Myocyte (in vitro differentiated cells): ENCODE data around the gene BCL2A1. TPM values are rescaled to one million over a fixed set of nuclear protein-coding genes. Genes with fewer than 3 reads are reported as not detected.
A peak's percentile ranks its signal among the peaks of the same experiment; 100 is the strongest.
"Not testable (repeated sequence)": the region's sequence is repeated elsewhere in the genome, so short reads cannot be mapped to it uniquely, and the experiment has no call there.

Experiments used
- DNase-seq: peaks from one replicate; pipeline ENCODE4 v3.0.0-alpha.2; 2012; ENCODE audit warnings: low read depth
- total RNA-seq: library from RNA; depleted of rRNA; stranded (reverse); fragments of >200 nt; gene quantifications from 2 replicates; pipeline ENCODE4 v1.2.3, GENCODE V29; 2014

The BCL2A1 gene
- total RNA-seq, 1 donor from 2014 or later, result not detected

DNA sequence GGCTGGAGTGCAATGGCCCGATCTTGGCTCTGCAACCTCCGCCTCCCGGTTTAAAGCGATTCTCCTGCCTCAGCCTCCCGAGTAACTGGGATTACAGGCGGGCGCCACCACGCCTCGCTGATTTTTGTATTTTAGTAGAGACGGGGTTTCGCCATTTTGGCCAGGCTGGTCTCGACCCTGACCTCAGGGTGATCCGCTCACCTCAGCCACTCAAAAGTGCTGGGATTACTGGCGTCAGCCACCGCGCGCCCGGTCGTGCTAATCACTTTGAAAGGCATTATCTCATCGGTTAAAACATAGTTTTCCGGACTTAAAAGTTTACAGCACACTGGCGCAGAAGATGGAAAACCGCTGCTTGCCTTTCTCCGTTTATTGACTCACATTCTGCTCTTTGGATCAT lies 46.6 kb downstream of the BCL2A1 start:
- no peak for DNase-seq

DNA sequence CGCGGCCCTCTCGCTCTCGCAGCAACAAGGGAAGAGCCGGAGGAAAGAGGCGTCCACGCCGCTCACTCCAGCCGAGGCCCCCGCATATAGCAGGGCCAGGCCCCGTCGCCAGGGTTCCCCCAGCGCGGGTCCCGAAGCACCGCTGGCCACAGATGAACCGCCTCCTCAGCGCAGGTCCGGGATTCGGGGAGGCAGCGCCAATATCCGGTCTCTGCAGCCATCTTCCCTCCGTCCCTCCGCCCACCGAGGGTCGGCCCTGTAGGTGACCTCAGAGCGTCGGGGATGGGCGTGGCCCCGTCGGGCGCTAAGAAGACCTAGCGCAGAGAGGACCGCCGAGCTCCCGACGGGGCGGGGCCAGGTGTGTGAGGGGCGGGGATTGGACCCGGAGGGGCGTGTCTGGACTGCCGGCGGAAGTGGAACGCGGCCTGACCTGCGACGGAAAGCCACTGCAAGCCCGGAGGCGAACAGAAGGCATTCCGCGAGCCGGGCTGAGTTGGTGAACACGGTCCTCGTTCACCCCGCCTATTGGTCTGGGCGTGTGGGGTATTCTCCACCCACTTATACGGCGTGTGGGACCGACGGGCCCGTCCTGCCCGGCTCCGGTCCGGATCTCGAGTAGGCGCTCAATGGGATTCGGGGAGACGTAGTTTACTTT lies 47.4 kb downstream of the BCL2A1 start:
- peak; percentile 95 for DNase-seq

GRCh38 chr15:79923079-79923514 lies 47.9 kb downstream of the BCL2A1 start:
- peak; percentile 55 for DNase-seq

DNA sequence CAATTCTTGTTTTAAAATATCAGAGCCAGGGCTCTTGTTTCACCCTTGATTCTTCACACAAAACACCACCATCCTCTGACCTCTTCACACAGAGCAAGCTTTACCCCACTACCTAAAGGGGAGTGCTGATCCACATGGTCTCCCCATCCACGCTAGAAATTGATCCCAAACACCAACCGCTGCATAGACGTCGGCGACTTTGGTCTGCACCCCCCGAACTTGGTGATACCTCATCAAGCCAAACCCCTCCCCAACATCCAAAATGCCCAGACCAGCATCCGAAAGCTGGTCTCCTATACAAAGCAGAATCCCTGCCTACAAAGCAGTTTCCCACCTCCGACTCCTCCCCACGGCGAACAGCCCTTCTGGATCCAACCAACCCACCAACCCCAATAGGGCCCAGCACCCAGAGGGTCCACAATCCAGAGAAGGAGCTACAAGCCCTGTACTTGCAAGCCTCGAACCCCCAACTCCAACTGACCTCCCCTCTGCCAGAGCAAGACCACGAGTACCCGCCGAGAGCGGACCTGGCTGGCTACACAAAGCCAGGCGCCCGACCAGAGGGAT lies 48.4 kb downstream of the BCL2A1 start:
- DNase-seq, result no peak

GRCh38 chr15:79919749-79920511 lies 51.1 kb downstream of the BCL2A1 start:
- DNase-seq, result no peak

GRCh38 chr15:79919090-79919748 lies 51.8 kb downstream of the BCL2A1 start:
- DNase-seq, result no peak

GRCh38 chr15:79918278-79918677 lies 52.7 kb downstream of the BCL2A1 start:
- DNase-seq, result no peak

DNA sequence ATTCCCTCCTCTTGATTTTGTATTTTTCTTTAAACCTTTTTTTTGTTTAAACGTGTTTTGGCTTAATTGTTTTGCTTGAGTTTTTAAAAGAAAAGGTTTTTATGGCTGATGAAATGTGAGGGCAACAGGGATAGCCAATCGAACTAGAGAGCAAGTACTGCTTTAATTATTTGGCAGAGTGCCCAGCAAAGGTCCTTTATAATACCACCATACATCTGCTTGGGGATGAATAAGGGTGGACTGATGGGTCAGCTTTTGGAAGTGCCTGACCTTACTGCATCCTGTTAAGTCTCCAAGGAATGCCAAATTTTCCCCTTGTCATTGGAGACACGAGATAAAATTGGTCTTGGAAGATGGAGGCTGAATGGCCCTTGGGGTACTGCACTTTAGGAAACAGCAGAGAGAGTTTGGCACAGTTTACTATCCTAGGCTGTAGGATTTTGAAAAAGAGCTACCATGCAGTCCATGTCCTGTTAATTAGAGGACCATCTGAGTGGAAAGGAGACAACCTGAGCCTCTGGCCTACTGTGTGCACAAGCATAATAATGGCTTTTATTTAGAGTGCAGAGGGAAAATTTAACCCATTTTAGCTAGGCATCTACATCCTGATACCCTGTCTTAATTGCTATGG lies 54.4 kb downstream of the BCL2A1 start:
- DNase-seq, result no peak

GRCh38 chr15:79915776-79916501 lies 55.1 kb downstream of the BCL2A1 start:
- not testable (repeated sequence) for DNase-seq

DNA sequence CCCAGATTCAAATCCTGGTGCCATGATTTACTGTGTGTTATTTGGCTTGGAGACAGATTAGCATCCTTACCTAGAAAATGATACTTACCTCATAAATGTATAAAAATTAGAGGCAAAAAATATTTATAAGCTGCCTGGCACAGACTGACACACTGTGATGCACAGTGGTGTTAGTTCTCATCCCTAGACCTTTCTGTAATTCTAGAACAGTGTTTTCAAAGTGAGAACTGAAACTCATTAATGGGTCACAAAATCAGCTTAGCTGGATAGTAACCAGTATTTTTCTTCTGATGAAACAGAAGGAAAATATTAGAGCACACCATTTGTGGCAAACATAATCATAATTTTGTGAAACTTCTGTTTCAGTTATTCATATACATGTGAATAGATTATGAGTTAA lies 56.3 kb downstream of the BCL2A1 start:
- no peak for DNase-seq

Other genes starting within 250 kb of the BCL2A1 start
- 15.0 and 15.7 TPM in 2 replicates for gene MTHFS, start 74.2 kb downstream of the BCL2A1 start, total RNA-seq
- 264 and 353 TPM in 2 replicates for gene ZFAND6, start 88.5 kb upstream of the BCL2A1 start, total RNA-seq
- 15.6 and 15.7 TPM in 2 replicates for gene FAH, start 181.8 kb upstream of the BCL2A1 start, total RNA-seq